H1 (cell line): Measurements from ENCODE around the gene PLCL2. TPM values are rescaled to one million over a fixed set of nuclear protein-coding genes. Genes with fewer than 3 reads are reported as not detected.

ENCODE experiments used
- CBX8 ChIP-seq: fragments of 300-800, 300-1000 bp; sonication (generic); IDR thresholded peaks from 2 replicates; pipeline ENCODE4 v1.7.1; 2016; ENCODE audit warnings: low read depth, low read length, borderline replicate concordance
- CHD2 ChIP-seq: IDR thresholded peaks from 2 replicates; pipeline ENCODE4 v1.6.1; 2012; ENCODE audit warnings: low read length, improper control_type of control experiment
- EP300 ChIP-seq, 2 experiments: IDR thresholded peaks; 1 replicate in 1 of 2; 2 replicates in 1 of 2; pipeline ENCODE4 v1.6.1; 2011 to 2012; ENCODE audit warnings: low read depth in 2 of 2, low read length in 2 of 2, mild to moderate bottlenecking in 2 of 2, borderline replicate concordance in 1 of 2, inconsistent platforms in 1 of 2, moderate library complexity in 1 of 2
- HDAC6 ChIP-seq: IDR thresholded peaks from one replicate; pipeline ENCODE4 v1.7.1; 2012; ENCODE audit warnings: low read depth, mild to moderate bottlenecking, inconsistent platforms, low read length, moderate library complexity
- JUND ChIP-seq: IDR thresholded peaks from 2 replicates; pipeline ENCODE4 v1.6.1; 2011; ENCODE audit warnings: mild to moderate bottlenecking, improper control_type of control experiment, low read length
- KDM1A ChIP-seq: fragments of 200-600, 300-600 bp; sonication (generic); IDR thresholded peaks from 2 replicates; pipeline ENCODE4 v1.7.1; 2016; ENCODE audit warnings: mild to moderate bottlenecking, low read length, borderline replicate concordance
- polyA plus RNA-seq, 7 experiments: library from polyadenylated mRNA; depleted of rRNA in 3 of 7; stranded (reverse) in 5 of 7; unstranded in 2 of 7; fragments of >200 nt in 5 of 7; fragments of 200-250 nt in 2 of 7; gene quantifications; 1 replicate in 5 of 7; 2 replicates in 1 of 7; 4 replicates in 1 of 7; pipeline versions ENCODE4 v1.2.1 to v1.2.3, GENCODE V29; 2011 to 2013; ENCODE audit warnings: missing spikeins in 2 of 7, mixed read lengths in 2 of 7
- total RNA-seq: library from RNA; stranded (reverse); fragmentation: NEBNext Ultra II Directional; extraction: Animal tissue kit (Norgen Biotek cat#: 25700); gene quantifications from 2 replicates; pipeline ENCODE4 v1.2.1, GENCODE V29; 2021

Gene PLCL2
- total and polyA plus RNA-seq, 2 of the 8 experiments (the other 6 are each of a cell fraction or from before 2014, with no cell fraction given), result 3.5 to 6.8 TPM

DNA sequence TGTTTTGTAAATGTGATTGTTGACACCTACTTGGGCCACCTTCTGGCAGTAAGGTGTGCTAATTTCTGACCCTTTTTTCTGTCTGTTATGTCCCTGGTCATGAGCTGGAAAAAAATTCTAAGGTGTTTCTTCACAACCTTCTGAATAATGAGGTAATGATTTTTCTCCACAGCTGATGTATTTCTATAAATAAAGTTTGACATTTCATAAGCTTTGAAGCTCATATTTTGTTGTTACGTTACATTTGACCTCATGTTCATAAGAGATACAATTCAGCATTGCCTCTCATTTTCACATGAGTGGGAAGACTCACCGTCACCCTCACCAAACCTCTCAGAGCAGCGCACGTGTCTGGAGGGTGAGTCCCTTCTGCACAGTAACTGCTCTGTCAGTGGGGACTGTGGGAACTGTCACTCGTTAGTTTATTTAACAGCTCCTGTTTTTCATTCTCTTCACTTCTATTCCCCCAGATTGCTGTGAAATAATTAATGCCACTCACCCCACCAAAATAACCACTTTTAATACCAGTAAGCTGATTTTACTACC lies 140.9 kb downstream of the PLCL2 start (continued):
- TF ChIP-seq EP300 (IDR thresholded peaks at IDR 0.05; ENCODE audit: borderline replicate concordance in 1 of 2, low read depth in 2 of 2, low read length in 2 of 2) (no peak), KDM1A (no peak), JUND (no peak), HDAC6 (no peak), CHD2 (no peak), CBX8 (no peak)
